ENCODE results near the gene ARMC9.
A peak's percentile ranks its signal among the peaks of the same experiment; 100 is the strongest.

ARMC9 gene

GRCh38 chr2:231204581-231204980 lies 6.2 kb downstream of the ARMC9 start:
- DNase-seq (ENCODE audit: low read depth): no peak

GRCh38 chr2:231207734-231208133 lies 9.3 kb downstream of the ARMC9 start:
- DNase-seq (ENCODE audit: low read depth): no peak

- DNase-seq (ENCODE audit: low read depth): no peak
Observed at GRCh38 chr2:231210782-231211181, 12.4 kb downstream of the ARMC9 start.

GRCh38 chr2:231211486-231211885 lies 13.1 kb downstream of the ARMC9 start:
- no peak for DNase-seq (ENCODE audit: low read depth)

GRCh38 chr2:231212329-231212845 lies 14.0 kb downstream of the ARMC9 start:
- DNase-seq (ENCODE audit: low read depth): no peak

DNA sequence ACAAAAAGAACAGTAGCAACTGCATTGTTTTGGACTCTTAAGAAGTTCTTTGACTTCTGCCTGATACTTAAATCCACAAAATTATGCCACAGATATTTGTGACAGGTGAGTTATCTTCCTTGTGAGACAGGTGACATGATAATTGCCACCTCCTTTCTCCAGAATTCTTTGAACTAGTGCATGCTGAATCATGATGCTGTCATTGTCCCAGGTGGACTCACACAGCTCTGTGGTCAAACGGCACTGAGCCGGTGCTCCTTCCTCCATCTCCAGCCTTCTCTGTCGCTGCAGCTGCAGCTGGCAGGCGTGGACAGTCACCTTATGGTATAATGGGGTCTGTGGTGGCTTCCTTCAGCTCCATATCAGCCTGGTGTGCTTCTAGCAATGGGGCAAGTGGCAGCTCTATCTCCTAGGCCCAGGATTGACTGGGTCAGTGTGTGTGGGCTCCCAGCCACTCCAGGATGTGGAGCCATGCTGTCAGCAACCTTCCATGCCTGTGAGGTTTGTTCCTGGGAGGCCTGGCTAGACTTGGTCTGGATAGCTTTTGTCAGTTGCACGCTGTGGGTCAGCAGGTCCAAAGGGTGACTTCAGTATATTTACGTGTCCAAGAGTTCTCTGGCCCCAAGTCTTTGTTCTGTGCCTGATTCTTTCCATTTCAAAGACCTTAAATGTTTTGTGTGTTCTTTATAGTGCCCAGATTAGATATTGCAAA lies 15.7 kb downstream of the ARMC9 start:
- no peak for DNase-seq (ENCODE audit: low read depth)

- no peak for DNase-seq (ENCODE audit: low read depth)
Observed at GRCh38 chr2:231218366-231218765, 19.9 kb downstream of the ARMC9 start.

- no peak for DNase-seq (ENCODE audit: low read depth)
Observed at GRCh38 chr2:231219289-231219688, 20.9 kb downstream of the ARMC9 start.

DNA sequence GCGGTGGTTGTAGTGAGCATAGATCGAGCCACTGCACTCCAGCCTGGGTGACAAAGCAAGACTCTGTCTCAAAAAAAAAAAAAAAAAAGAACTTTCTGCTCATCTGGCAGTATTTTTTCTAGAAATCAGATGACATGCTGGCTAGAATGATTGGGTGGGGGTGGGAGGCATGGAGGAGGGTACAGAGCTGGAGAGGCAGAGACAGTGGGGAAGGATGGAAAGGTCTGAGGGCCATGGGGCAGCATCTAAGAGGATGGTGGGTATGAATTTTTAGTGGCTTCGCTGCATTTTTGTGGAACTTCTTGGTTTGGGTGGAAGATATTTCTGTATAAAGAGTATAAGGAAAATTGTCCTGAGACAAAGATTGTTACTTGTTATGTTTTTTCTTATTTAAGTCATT lies 23.3 kb downstream of the ARMC9 start:
- no peak for DNase-seq (ENCODE audit: low read depth)

DNA sequence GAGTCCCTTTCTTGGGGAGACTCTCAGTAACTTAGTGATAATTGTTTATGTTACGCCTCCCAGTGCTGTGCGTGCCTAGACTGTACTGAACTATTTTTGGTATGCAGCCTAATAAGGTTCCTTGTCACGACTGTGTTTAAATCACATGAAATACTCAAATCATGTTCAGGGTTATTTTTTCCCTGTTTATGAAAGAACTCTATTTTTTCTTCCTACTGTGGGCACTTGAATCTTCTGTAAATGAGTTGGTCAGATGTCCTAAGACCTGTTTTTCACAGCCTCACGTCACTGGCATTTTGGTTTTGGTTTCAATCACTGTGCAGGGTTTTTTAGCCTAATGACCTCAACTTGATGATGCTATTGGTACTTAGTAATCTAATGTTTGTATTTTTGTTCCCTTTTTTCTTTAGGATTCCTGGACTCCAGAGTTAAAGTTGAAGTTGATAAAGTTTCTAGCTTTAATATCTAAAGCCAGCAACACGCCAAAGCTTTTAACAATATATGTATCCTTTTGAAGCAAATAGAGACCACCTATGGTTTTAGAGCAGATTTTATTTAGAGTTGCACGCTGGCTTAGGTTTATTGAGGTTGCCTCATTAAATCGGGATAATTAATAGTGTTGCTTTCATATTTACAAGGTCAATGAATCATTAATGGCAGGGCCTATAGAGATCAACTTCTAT lies 24.0 kb downstream of the ARMC9 start:
- no peak for DNase-seq (ENCODE audit: low read depth)

DNA sequence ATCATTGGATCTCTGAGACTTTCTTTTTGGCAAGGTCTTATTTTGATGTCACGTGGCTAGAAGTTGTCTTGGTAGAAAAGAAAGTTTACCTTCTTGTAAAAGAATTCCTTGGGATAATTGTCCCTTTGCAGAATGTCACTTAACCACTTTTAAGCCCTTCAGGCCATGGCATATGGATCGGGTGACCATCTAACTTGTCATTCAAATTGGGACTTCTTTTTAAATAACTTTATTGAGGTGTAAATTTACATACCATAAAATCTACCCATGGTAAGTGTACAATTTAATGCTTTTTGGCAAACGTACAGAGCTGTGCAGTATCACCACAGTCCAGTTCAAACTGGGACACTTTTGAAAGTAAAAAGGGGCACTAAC lies 24.6 kb downstream of the ARMC9 start:
- no peak for DNase-seq (ENCODE audit: low read depth)

DNA sequence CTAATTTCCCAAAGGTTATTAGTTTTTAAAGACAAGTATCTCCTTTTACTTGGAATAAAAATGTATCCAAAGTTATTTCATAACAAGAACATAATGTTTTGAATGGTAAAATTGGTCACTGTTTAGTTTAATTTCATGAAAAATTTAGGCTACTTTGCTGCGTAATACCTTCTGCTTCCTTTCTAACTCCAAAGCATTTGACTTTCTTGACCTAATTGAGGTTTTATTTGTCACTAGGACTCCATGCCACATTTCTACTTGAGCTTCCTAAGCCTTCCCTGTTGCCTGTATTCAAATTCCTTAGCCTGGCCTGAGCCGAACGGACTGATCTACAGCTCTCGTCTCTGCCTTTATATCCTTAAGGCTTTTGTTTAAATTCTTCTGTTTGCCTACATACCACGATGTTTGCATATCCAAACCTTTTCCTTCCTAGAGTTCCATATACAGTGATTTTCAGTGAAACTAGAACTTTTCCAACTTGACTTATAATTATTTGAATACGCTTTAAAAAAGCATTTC lies 25.1 kb downstream of the ARMC9 start:
- DNase-seq (ENCODE audit: low read depth): no peak

DNA sequence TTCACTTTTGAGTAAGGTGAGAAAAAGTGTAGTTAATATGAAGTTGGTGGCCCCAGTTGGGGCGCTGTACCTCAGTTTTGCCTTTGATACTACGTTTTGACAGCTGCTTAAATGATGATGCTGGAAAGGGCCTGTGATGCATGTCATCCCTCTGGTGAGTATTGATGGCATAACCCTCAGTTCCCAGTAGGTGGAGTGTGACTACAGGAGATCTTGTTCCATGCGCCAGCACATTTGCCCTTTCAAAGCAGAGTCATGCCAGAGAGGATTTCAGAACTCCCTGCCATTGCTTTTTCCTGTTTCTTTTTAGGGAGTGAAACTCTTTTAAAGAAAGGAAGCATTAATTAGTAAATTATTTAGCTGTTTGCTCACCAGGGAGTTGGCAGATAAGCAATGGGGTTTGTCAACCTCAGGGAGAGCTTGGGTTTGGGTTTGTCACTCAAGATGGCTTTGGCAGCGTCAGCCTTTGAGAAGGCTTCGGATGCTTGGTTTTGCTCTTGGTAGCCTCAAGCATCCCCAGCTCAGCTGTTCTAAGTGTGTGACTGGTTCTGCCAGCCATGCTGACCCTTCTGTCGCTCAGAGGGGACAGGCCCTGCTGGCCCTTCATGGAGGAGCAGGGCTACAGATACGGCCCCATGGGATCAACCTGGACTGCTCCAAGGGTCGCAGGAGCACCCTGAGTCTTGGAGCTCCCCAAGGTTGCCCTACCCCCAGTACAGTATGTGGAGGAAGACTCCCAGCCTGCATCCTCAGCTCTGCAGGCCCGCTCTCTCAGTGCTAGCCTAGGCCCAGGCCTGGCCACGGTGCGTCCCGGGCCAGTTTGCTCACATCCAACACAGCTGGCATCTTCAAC lies 29.1 kb downstream of the ARMC9 start:
- DNase-seq (ENCODE audit: low read depth): peak; percentile 72

- no peak for DNase-seq (ENCODE audit: low read depth)
Observed at GRCh38 chr2:231228223-231228622, 29.8 kb downstream of the ARMC9 start.

GRCh38 chr2:231228974-231229529 lies 30.6 kb downstream of the ARMC9 start:
- DNase-seq (ENCODE audit: low read depth): no peak

GRCh38 chr2:231235217-231235616 lies 36.8 kb downstream of the ARMC9 start:
- DNase-seq (ENCODE audit: low read depth): no peak

- peak; percentile 78 for DNase-seq (ENCODE audit: low read depth)
Observed at GRCh38 chr2:231238689-231239088, 40.3 kb downstream of the ARMC9 start.

DNA sequence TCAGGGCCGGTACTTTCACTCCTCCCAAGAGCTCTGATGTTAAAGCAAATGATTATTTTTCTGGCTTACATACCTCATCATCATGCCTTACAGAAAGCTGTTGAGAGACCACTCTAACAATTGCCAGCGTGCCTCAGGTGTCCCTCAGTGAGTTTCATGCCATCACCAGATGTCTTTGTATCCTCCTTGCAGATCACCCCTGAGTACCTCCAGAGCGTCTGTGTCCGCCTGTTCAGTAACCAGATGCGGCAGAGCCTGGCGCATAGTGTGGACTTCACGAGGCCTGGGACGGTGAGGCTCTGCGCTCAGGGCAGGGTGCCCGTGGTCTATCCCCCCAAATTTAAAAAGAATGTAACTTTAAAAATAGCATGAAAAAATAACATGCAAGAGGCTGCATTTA lies 41.3 kb downstream of the ARMC9 start:
- no peak for DNase-seq (ENCODE audit: low read depth)

- no peak for DNase-seq (ENCODE audit: low read depth)
Observed at GRCh38 chr2:231241755-231242507, 43.5 kb downstream of the ARMC9 start.

- DNase-seq (ENCODE audit: low read depth): no peak
Observed at GRCh38 chr2:231243866-231244265, 45.4 kb downstream of the ARMC9 start.

Measured in CMK (cell line).